SK-MEL-5 (cell line): Measurements from ENCODE around the gene FAM53B. TPM values are rescaled to one million over a fixed set of nuclear protein-coding genes. Genes with fewer than 3 reads are reported as not detected.

Experiments used
- DNase-seq: peaks from one replicate; pipeline ENCODE4 v3.0.0-alpha.2; 2016; ENCODE audit warnings: low read depth, low spot score
- in situ Hi-C: cut with HindIII; loops from 2 replicates; pipeline ENCODE4 v1.10.0; 2016; ENCODE audit warnings: low sequenced_read_pairs, high pct_unique_total_duplicates, low pct_unique_long_range_greater_than_20kb
- total RNA-seq: library from RNA; depleted of rRNA; stranded (reverse); fragments of >200 nt; shearing (Covaris generic); gene quantifications from 2 replicates; pipeline ENCODE4 v1.2.3, GENCODE V29; 2014

Gene FAM53B
- total RNA-seq, 1 experiment from 2014 or later, result 68.2 TPM

GRCh38 chr10:124639206-124639605, 105.0 kb downstream of the FAM53B start:
- in situ Hi-C loops, result no loop called here
- DNase-seq, result no peak

GRCh38 chr10:124637746-124638145, 106.4 kb downstream of the FAM53B start:
- no peak for DNase-seq
- in situ Hi-C loops, result no loop called here

- in situ Hi-C loops, result no loop called here
Measured at GRCh38 chr10:124637091-124637700, 107.0 kb downstream of the FAM53B start.

GRCh38 chr10:124636271-124636995, 107.7 kb downstream of the FAM53B start:
- no peak for DNase-seq
- in situ Hi-C loops, result no loop called here

More at GRCh38 chr10:124637091-124637700, 107.0 kb downstream of the FAM53B start:
- no peak for DNase-seq

GRCh38 chr10:124632566-124632965, 111.6 kb downstream of the FAM53B start:
- DNase-seq, result no peak
- in situ Hi-C loops, result no loop called here

GRCh38 chr10:124632064-124632531, 112.1 kb downstream of the FAM53B start:
- in situ Hi-C loops, result no loop called here
- no peak for DNase-seq

- DNase-seq, result no peak
- in situ Hi-C loops, result no loop called here
Measured at GRCh38 chr10:124630551-124630950, 113.6 kb downstream of the FAM53B start.

GRCh38 chr10:124629842-124630241, 114.3 kb downstream of the FAM53B start:
- in situ Hi-C loops, result no loop called here
- no peak for DNase-seq

GRCh38 chr10:124629415-124629814, 114.8 kb downstream of the FAM53B start:
- DNase-seq, result no peak
- in situ Hi-C loops, result no loop called here

- in situ Hi-C loops, result no loop called here
- no peak for DNase-seq
Measured at GRCh38 chr10:124628676-124629021, 115.5 kb downstream of the FAM53B start.

GRCh38 chr10:124627866-124628675, 116.1 kb downstream of the FAM53B start:
- in situ Hi-C loops, result no loop called here

GRCh38 chr10:124626759-124627380, 117.3 kb downstream of the FAM53B start:
- no peak for DNase-seq
- in situ Hi-C loops, result no loop called here

More at GRCh38 chr10:124627866-124628675, 116.1 kb downstream of the FAM53B start:
- DNase-seq, result no peak

GRCh38 chr10:124625831-124626238, 118.3 kb downstream of the FAM53B start:
- in situ Hi-C loops, result no loop called here
- no peak for DNase-seq

- no peak for DNase-seq
- in situ Hi-C loops, result no loop called here
Measured at GRCh38 chr10:124624895-124625294, 119.3 kb downstream of the FAM53B start.

GRCh38 chr10:124624466-124624865, 119.7 kb downstream of the FAM53B start:
- in situ Hi-C loops, result no loop called here
- DNase-seq, result no peak

- in situ Hi-C loops, result no loop called here
Measured at GRCh38 chr10:124624006-124624405, 120.2 kb downstream of the FAM53B start.

GRCh38 chr10:124622866-124623536, 121.2 kb downstream of the FAM53B start:
- in situ Hi-C loops, result no loop called here
- no peak for DNase-seq

More at GRCh38 chr10:124624006-124624405, 120.2 kb downstream of the FAM53B start:
- no peak for DNase-seq
